SK-N-SH (cell line): ENCODE data around the gene LIPG.

Source experiments
- CTCF ChIP-seq: fragments of 200-600 bp; sonication (generic); IDR thresholded peaks from 2 replicates; pipeline ENCODE4 v1.6.1; 2017; ENCODE audit warnings: antibody characterized with exemption, mild to moderate bottlenecking, moderate library complexity
- RCOR1 ChIP-seq: fragments of 150-350 bp; IDR thresholded peaks from 2 replicates; pipeline ENCODE4 v1.6.1; 2017; ENCODE audit warnings: antibody characterized with exemption, low read length

GRCh38 chr18:49584394-49584793, 22.5 kb downstream of the LIPG start:
- TF ChIP-seq RCOR1 (no peak), CTCF (no peak)
